GM21528 (cell line): ENCODE results near the gene IL20RB.
"Not testable (repeated sequence)": the region's sequence is repeated elsewhere in the genome, so short reads cannot be mapped to it uniquely, and the experiment has no call there.

ENCODE experiments used
- ATAC-seq: cut with Tn5 transposase; IDR thresholded peaks from one replicate; pipeline ENCODE4 v1.9.1; 2021; ENCODE audit warnings: mild to moderate bottlenecking, moderate library complexity; ENCODE audit not compliant: unreplicated experiment, low FRiP score

IL20RB gene

DNA sequence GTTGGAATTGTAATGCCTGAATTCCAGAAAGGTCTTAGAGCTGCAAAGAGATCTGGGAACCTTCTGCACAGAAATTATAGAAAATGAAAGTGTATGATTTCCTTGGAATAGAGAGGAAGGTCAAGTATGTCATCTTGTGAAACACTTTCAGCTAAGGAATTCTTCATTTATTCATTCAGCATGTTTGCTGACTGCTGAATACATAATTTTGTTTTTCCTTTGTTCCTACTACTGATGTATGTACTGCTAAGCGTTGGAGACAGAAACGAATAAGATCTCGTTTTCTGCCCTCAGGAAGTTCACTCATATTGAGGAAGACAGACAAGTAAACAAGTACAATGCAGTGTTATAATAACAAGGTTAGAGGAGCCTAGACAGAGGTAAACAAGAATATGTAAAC lies 14.3 kb upstream of the IL20RB start:
- no peak for ATAC-seq

DNA sequence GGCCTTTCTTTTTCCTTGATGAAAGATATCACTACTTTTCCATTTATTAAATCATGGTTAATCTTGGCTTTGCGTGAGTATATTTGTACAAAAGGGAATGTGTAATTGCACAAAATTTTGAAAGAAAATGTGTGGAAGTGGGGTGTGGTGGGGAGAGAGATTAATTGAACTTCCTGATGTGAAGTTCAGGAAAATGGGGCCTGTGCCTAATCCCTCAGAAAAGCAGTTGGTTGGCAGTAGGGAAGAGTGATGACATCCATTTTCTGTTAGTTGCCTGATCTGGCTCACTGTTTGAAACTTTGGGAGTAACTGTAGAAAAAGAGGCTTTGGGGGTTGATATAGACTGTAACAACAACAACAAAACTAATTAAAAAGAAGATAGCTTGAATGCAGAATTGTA lies 10.8 kb upstream of the IL20RB start:
- ATAC-seq, result no peak

DNA sequence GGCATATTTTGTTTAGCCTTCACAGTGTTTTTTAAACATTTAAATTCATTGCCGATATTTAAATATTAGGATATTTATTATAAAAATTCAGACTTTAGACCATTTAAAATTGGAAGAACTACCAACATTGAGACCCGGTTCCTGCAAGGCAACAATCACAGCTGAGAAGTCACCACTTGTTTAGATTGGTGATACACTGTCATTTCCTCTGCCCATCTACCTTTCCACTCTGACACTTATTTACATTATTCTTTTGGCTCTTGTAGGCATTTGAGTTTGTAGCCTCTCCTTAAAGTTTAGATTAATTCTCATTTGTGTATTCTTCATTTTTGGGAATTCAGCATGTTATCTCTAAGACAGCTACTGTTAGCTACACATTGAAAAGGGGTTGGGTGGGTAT lies 10.3 kb upstream of the IL20RB start:
- no peak for ATAC-seq

DNA sequence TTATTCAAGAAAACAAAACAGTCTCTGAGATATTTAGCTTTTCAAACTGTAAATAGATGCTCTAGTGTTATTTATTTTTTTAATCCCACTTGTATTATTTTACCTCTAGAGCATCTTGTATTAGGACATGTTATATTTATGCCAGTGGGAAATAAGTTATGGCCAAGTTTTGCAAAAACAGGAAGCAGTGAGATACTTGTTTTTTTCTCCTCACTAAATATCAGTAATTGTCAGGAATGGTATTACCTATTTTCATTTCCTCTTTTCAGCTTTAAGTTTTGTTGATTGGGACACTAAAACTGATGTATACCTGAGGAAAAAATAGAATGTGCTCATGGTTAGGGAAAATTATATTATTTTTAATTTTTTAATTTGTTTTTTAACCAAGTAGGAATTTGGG lies 8.6 kb upstream of the IL20RB start:
- ATAC-seq, result no peak

DNA sequence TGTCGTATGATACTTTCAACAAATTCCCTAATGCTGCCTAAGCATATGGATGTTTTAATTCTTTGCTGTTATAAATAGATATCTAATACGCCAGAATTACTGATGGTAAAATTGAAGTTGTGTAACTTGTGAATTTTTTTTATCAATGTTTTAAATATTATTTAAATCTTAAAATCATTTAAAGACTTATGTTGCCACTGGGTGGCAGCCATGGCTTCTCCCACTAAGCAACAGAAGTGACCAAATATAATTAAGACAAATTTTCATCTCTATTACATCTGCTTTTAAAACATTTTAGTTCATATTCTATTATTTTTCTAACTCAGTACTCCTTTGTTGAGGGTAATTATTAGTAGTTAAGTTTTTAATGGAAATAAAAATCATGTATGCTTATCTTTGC lies 8.1 kb upstream of the IL20RB start:
- no peak for ATAC-seq

DNA sequence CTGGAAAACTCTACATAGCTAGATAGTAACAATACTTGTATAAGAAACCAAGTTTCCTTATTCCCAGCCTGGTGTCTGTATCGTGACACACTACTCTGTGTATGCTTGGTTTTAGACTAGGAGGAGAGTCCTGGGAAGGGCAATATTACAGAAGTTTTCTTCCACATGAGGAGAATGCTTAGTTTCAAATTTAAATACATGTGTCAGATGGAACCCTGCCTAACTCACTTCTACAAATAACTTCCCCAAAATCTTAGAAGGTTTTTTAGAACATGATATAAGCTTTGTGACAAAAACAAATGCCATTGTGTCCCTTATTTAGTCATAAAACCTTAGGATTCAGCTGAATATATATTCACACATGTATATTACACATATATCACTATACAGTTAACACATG lies 7.2 kb upstream of the IL20RB start:
- ATAC-seq, result no peak

DNA sequence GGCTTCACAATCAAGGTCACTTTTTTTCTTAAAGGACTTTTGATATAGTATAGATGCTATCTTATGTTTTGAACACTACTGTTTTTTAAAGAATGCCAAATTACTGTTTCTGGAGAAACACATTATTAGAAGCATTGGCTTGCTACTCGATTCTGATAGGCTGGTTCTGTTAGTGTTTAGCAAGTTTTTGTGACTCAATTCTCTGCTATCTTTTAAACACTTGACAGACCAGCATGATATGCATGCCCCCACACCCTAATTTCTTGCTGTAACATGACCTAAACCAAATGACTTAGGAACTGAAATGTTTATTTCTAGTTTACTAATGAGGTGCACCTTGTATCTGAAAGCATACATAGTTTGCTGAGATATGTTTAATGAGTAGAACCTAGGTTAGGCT lies 5.5 kb upstream of the IL20RB start:
- no peak for ATAC-seq

DNA sequence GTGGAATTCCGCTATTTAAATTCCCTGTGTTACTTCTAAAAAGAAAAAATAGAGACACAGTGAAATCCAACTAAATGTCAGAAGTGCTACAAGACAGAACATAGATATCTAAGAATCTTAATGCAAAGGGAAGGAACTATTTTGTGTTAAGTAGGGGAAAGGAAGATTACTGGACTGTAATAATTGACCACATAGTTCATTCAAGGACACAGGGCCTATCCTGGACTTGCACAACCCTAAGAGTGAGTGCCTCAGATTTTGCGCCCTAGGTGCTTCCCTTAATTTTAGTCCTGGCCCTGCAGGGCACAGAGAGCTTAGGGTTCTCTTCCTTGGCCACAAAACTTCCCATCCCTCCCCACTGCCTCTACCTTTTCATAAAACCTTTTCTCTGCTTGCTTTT lies 3.5 kb upstream of the IL20RB start:
- no peak for ATAC-seq

DNA sequence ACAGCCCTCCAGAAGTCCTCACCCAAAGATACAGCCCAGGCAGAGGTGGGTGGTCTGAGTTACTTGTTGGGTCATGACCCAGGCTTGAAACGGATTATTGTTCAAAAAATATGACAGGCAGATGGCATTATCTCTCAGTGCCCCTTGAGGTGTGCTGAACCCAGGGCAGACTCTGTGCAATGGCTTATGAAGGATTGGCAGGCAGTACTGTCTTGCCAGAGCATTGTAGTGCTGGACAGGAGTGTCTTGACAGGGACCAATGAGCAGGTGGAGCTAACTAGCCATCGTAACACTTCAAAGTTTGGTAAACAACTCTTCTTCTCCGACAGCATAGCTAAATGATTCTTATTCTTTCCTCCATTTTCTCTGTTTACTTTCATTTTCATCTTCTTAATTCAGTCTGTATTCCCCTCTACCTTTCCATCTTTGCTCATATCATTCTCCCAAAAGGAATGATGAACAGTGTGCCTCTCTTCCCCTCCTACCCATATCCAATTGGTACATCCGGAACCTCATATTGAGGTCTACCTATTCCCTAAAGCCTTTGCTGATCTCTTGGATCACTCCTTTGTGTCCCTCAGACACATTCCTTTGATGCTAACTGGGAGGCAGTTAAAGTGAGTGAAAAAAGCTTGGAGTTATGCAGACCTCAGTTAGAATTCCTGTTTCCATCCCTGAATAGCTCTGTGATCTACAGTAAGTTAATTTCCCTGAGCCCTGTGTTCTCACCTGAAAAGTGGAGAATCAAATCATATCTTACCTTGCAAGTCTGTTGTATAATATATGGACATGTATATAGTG lies 2.6 kb upstream of the IL20RB start:
- no peak for ATAC-seq

DNA sequence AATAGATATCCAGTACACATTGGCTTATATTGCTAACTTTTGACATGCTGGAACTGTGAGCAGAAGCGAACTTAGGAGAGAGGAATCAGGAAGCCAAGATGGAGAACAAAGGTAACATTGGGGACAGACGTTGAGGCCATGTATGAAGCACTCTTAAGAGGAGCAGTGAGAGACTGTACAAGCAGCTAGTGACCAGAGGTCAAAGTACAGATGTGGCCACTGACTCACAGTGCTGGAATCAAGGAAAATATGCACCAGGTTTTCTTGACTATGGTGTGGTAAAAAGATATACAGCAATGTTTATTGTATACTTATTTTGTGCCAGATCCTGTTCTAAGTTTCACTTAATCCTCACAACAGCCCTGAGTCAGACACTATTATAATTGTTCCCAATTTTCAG lies 2.0 kb upstream of the IL20RB start:
- no peak for ATAC-seq

DNA sequence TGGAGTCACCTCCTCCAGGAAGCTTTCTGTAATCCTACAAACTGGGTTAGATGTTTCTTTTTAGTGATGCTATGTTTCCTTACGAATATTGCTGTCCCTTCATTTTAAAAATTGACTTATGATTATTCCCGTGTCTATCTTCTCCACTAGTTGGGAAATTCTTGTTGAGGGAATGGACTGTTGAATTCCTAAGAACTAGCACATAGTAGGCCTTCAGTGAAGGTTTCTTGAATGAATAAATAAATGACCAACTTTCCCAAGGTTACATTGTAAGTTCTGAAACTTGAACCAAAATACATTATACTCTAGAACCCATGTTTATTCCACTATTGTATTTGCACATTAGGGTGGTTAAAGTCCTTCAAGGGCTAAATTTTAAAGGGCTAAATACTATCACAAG lies 812 bp upstream of the IL20RB start:
- ATAC-seq, result no peak

DNA sequence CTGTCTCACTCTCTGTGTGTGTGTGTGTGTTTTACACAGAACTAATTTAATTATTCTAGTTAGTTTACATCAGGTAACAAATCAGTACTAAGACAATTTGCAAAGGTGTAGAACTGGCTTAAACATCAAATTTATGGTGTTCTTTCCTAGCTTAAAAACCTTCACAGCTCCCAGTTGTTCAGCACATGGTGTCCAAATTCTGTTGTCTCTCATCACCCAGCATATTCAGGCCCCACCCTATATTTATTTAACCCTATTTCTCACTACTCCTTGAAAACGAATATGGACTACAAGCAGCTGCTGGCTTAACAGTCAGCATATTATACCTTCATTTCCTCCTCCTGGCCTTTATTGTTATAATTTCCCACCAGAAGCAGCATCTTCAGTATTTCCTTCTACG lies 1.2 kb downstream of the IL20RB start:
- ATAC-seq, result no peak

DNA sequence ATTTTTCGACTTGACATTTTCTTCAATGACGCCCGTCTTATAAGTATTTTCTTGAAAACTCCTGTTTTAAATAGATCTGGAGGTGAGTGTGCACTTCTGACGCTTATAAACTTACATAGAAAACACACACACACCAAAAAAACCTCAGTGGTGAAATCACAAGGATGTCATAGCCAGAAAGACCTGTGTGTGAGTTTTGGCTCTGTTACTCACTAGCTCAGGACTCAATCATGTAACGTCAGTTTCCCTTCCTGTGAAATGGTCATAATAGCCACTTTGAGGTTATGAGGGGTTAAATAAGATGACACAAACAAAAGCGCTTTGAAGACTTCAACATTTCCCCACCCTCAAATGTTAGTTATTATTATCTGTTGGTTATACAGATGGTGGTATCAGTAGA lies 1.8 kb downstream of the IL20RB start:
- no peak for ATAC-seq

DNA sequence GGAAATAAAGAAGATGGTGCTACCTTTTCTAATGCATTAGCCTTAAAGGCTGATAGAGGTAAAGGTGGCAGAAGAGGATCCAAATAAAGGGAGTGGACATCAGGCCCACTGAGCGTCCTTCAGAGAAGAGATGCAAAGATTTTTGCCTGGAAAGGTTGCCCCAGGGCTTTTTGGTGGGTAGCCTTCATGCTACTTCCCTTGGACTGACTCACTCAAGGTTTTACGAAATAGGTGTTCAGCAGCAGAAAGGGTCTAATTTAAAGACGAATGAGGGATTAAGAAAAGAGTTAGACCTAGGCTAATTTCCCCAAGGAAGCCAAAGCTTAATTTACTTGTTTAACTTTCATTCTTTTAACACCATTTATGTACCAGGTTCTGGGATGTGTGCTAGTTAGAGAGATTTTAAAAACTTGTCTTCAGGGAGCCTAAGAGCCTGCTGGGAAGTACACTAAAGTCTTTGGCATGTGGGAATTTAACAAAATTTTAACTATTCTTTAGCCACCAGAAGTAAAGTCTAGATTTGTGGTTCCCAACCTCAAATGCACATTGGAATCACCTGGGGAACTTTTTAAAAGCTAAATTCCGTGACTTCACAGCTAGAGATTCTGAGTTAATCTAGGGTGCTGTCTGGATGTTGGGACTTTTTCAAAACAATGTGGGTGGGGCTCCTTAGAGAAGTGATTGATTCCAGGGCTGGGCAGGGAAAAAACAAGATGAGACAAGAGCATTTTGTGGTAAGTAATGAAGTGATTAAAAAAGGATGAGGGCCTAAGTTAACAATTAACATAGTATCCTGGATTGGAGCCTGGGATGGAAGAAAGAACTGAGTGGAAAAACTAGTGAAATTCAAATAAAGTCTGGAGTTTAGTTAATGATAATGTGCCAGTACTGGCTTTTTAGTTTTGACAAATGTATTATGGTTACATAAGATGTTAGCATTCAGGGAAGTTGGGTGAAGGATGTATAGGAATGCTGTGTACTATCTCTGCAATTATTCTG lies 3.4 kb downstream of the IL20RB start:
- no peak for ATAC-seq

DNA sequence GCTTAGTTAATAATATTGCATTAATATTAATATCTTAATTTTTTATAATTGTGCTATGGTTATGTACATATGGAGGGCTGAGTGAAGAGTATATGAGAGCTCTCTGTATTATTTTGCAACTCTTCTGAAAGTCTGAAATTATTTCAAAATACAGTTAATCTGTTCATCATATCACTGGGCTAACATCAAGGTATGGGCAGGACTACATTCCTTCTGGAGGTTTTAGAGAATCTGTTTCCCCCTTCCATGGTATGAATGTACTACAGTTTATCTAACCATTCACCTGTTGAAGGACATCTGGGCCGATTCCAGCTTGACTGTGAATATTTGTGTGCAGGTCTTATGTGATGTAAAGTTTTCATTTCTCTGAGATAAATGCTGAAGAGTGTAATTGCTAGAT lies 5.1 kb downstream of the IL20RB start:
- ATAC-seq, result no peak

DNA sequence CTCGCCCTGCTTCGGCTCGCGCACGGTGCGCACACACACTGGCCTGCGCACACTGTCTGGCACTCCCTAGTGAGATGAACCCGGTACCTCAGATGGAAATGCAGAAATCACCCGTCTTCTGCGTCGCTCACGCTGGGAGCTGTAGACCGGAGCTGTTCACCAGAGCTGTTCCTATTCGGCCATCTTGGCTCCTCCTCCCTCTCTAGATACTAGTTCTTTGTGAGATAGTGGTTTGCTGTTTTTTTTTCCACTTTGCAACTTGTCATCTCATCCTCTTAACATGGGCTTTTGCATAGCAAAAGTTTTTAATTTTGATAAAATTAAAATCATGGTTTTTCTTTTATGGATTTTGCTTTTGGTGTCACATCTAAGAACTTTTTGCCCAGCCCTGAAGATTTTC lies 11.8 kb downstream of the IL20RB start:
- ATAC-seq, result not testable (repeated sequence)

DNA sequence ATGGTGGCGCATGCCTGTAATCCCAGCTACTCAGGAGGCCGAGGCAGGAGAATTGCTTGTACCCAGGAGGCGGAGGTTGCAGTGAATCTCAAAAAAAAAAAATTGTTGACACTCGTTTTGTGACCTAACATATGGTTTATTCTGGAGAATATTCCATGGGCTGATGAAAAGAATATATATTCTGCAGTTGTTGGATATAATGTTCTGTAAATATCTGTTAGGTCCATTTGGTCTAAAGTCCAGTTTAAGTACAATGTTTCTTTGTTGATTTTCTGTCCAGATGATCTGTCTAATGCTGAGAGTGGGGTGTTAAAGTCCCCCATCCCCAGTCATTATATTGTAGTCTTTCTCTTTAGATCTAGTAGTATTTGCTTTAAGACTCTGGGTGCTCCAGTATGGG lies 15.6 kb downstream of the IL20RB start:
- ATAC-seq, result no peak

DNA sequence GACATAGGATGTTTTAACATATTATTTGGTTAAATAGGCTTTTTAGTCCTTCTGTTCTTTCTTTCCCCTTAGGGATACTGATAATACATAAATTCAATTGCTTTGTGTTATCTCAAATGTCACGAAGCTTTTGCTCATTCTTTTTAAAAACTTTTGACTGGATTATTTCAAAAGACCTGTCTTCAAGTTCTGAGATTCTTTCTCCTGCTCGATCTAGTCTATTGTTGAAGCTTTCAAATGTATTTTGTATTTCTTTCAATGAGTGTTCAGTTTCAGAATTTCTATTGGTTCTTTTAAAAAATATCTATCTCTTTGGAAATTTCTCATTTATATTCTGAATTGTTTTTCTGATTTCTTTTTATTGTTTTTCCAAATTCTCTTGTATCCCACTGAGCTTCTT lies 16.9 kb downstream of the IL20RB start:
- ATAC-seq, result no peak

DNA sequence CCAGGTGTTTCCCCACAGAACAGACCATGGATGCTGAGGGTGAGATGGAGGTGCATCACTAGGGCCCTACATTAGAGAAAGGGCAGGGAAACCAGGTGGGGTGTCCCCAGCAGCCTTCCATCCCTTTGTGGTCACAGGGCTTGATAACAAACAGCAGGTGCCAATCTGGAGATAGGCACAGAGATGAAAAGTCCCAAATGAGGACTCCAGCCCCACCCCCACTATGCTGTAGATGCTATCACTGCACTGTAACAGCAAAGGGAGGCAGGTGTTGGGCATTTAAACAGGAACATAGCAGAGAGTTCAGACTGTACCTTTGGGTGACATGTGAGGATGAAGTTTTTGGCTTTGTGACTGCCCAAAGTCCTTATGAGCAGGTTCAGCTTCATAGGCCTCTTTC lies 21.4 kb downstream of the IL20RB start:
- ATAC-seq, result no peak

DNA sequence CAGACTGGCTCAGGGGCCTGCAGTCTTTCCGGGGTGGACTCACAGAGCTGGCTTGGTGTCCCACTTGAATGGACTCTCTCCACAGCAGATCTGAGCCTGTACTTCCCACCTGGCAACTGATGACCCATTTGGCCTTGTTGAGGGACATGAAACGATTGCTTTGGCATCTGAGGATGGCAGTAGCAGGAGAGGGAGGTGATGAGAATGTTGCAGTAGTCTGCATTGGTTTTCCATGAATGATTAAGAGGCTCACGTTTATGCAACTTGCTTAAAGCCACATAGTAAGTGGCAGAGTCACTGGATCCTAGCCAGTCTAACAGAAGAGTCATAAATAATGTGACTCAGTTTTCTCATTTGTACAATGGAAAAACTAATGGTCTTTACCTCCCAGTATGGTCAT lies 21.9 kb downstream of the IL20RB start:
- ATAC-seq, result no peak

DNA sequence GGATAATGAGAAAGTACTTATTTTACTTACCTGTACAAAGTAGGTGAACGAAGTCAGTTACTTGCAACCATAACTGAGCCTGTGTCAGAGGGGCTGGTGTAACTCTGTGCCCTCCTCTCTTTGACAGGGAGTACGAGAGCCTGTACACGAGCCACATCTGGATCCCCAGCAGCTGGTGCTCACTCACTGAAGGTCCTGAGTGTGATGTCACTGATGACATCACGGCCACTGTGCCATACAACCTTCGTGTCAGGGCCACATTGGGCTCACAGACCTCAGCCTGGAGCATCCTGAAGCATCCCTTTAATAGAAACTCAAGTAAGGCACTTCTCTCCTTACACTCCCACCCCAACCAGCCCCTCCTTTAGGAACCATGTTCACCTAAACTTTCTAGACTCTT lies 24.2 kb downstream of the IL20RB start:
- ATAC-seq, result no peak
